ENCODE results near the gene CAV3.

CAV3 gene

DNA sequence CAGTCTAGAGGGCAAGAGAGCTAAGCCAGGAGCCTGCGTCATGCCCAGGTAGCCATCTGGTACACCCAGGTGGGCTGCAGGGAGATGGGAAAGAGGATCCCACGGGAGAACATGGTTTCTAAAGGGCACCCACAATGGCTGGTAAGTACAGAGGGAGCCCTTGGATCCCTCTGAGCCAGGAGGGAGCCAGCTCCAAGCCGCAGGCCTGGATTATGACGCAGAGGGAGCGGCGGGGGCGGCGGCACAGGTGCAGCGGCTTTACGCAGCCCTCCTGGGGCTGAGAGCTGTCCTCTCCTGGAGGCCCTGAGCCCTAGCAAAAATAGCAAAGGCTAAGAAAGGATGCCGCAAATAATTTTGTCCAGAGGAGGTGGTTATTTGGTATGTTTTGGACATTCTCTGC, 2.8 kb downstream of the CAV3 start:
- no peak for DNase-seq

DNA sequence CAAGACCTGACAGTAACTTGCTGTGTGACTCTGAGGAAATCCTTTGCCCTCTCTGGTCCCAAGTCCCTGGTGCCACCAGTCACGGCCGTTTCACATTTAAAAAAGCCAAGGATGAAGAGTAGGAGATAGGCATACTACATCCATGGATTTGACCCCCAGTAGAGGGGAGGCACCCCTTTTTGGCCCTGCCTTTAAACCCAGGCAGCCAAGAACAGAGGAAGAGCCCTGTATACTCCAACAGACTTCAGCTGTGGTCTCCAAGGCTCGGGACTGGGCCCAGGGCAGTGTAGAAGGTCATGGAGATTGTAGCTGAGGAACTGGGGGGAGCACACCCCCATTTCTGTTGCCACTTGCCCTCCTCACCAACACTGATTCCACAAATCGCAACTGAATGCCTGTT, 3.7 kb downstream of the CAV3 start:
- DNase-seq, result no peak

GRCh38 chr3:8737823-8738222, 4.2 kb downstream of the CAV3 start:
- no peak for DNase-seq

DNA sequence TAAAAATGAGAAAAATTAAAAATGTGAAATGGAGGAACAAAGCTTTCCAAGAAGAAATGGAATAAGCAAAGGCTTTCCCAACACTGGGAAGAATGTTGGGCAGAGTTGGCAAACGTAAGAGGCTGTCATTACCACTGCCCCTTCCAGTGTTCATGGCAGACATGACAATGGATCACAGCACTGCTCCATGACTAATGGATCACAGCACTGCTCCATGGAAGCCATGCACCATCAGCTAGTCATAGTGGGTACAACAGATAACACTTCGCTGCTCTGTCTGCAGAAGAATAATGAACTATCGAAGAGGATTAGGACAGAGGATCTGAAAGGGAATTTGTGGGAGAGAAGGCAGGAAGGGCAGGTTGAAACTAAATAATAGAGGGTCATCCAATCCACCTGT, 5.0 kb downstream of the CAV3 start:
- DNase-seq, result no peak

DNA sequence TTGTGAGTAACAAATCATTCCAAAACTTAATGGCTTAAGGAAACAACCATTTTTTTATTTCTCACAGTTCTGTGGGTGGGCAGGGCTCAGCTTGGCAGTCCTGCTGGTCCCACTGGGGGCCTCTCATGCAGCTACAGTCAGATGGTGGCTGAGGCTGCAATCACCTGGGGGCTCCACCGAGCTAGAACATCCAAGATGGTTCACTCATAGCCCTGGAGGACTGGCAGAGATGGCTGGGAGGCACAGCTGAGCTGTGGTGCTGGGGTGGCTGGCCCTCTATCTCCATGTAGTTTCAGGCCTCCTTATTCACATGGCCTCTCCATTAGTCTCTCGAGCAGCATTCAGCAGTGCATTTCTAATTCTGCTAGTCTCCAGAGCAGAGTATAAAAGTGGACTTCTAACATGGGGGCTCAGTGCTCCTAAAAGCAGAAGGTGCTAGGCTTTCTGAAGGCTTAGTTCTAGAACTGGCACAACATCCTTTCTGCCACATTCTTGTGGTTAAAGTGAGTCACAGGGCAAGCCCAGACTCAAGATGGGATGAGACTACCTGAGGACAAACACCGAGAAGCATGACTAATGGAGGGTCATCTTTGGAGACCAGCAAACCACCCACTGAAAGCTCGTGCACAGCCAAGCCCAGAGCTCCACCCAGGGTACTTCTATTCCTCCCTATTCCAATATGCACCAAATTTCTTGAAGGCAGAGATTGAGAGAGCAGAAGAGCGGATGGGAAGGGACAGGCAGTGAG, 6.3 kb downstream of the CAV3 start:
- DNase-seq, result peak; percentile 69

DNA sequence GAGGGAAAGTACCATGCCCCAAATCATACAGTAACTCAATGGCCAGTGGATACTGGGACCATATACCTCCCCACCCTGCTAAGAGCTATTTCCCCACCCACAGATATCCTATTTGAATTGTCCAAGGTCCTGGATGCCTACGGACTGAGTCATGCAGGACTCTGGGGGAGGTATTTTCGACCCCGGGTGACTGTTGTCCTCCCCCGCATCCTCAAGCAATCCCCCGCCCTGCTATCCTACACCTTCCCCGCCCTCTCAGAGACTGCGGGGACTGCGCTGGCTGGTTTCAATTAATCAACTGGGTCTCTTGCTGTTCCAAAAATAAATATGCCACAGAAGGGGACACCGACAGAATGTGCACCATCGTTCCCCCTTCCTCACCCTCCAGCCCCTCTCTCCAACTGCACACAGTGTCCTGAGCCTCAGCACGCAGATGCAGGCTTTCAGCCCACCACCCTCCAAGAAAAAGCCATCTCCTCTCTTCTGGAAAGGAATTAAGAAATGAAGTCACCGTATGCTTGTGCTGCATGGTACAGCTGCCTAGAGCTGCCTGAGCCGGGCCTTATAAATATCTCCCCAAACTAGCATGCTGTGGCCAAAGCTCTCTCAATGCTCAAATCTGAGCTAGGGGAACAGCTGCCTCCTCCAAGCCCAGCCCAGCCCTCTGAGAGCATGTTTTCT, 8.1 kb downstream of the CAV3 start:
- DNase-seq, result peak; percentile 90

DNA sequence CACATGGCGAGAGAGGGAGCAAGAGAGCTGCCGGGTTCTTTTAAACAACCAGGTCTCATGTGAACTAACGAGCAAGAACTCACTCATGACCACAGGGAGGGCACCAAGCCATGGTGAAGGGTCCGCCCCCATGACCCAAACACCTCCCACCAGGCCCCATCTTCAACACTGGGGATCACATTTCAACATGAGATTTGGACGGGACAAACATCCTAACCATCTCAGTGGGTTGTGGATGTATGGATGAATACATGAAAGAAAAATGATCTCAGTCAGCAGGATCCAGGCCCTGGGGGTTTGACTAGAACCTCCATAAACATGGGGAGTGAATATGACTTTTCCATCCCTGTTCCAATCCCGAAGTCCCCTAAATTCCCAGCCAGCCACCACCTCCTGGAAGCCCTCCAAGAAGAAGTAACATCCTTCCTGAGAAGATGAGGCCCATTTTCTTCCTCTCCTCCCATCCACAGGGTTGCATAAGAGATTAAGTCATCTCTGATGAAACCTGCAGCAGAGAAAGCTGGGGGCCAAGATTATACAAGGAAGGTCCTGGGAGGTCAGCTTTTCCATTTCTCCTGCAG, 9.5 kb downstream of the CAV3 start:
- peak; percentile 85 for DNase-seq

DNA sequence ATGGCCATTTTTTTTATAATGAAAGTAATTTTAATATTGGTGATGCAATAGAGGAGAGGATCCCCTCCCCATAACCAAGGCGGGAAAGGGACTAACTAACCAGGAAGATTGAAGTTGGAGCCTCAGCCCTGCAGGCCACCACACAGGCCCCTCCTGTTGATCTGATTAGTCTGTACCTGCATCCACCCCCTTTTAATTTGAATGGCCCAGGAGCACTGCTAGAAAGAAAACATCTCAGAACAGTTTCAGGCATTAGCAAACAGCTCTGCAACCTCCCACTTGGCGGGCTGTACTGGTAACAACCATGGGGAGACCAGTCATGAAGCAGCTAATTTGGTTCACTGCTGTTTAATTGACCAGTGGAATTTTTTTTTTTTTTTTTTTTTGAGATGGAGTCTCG, 10.3 kb downstream of the CAV3 start:
- DNase-seq, result no peak

DNA sequence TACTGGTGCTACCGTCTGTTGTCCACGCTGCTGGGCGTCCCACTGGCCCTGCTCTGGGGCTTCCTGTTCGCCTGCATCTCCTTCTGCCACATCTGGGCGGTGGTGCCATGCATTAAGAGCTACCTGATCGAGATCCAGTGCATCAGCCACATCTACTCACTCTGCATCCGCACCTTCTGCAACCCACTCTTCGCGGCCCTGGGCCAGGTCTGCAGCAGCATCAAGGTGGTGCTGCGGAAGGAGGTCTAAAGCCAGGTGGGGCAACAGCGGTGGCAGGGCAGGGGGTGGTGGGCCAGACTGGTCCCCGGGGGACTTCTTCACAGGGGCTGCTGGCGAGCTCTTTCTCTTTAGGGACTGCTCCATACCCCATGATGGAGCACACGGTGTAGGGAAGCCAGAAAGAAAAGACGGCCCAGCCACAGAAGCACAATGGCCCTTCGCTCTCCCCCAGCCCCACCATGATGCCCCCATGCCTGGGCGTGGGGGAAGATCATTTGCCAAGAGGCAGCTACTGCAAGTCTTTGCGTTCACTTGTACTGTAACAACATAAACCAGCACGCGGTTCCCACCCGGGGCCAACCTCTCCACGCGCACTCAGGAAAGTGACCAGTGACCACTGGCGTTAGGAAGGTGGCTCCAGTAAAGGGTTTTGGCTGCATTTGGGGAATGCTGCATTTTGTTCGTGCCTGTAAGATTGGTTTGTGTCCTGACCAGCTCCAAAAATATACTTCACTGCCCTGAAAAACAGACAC, 12.2 kb downstream of the CAV3 start:
- no peak for DNase-seq

DNA sequence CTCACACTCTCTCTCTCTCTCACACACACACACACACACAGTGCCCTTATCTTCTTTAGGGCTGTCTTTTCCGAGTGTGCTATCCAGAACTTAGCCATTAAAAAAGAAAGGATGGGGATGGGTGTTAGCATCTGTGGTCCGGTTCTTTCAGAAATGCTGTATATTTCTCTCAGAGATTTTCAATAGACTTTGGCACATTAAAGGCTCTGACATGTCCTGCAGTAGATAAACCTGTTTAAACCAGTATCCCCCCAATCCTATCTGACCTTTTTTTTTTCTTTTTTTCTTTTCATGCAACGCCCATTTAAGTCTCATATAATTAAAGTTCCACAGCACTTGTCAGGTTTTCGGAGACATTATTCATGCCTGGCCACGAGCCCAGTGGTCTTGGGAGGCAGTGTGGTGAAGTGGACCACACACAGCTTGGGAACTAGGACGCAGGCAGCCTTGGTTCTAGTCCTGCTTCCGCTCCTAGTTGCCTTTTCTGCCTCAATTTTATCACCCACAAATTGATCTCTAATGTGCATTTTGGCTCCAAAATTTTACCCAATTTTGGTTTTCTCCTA, 13.3 kb downstream of the CAV3 start:
- DNase-seq, result no peak

- DNase-seq, result no peak
Observed at GRCh38 chr3:8749316-8749715, 15.7 kb downstream of the CAV3 start.

DNA sequence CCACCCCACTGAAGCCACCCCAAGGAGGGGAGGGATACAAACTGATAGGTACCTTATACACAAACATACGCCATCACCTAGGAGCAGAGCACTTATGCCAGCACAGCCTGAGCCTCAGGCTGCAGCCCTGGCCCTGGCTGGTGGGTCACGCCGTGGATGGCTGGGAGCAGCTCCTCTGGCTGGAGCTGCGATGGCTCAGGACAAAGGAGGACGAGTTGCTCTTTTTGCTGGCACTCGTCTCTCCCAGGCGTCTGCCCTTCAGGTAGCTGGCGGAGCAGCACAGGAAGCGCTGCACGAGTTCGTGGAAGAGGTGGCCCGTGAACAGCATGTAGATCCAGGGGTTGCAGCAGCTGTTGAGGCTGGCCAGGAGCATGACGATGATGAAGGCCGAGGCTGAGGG, 19.2 kb downstream of the CAV3 start:
- no peak for DNase-seq

DNA sequence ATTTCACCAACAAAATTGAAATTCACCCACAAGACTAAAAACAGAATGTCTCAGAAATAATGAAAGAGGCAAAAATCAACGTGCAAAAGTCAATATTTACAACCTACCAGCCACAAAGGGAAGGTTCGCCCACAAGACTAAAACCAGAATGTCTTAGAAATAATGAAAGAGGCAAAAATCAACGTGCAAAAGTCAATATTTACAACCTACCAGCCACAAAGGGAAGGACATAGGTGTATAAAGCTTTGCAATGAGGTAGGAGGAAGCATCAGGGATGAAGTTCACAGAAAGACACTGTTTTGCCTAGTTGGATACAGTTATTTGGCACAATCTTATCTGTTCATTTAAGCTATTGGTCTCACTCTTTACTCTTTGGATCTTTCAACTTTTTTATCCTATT, 21.5 kb downstream of the CAV3 start:
- no peak for DNase-seq

GRCh38 chr3:8755564-8756237, 22.1 kb downstream of the CAV3 start:
- no peak for DNase-seq

DNA sequence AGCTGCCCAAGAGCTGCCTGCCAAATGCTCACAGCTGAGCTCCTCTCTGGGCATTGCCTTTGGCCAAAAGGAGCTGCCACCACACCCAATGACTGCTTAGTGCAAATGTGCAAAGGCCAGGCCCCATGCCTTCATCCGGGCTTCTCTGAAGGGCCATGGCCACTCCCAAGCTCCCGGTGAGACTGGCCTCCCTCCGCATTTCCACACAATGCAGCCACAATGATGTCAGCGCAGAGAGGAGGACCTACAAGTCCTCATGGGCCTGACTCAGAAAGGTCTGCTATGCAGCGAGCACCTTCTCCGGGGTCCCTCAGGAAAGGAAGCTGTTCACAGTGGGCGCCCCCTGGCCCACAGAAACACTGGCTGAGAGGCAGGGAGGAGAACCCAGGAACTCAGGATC, 23.1 kb downstream of the CAV3 start:
- no peak for DNase-seq

DNA sequence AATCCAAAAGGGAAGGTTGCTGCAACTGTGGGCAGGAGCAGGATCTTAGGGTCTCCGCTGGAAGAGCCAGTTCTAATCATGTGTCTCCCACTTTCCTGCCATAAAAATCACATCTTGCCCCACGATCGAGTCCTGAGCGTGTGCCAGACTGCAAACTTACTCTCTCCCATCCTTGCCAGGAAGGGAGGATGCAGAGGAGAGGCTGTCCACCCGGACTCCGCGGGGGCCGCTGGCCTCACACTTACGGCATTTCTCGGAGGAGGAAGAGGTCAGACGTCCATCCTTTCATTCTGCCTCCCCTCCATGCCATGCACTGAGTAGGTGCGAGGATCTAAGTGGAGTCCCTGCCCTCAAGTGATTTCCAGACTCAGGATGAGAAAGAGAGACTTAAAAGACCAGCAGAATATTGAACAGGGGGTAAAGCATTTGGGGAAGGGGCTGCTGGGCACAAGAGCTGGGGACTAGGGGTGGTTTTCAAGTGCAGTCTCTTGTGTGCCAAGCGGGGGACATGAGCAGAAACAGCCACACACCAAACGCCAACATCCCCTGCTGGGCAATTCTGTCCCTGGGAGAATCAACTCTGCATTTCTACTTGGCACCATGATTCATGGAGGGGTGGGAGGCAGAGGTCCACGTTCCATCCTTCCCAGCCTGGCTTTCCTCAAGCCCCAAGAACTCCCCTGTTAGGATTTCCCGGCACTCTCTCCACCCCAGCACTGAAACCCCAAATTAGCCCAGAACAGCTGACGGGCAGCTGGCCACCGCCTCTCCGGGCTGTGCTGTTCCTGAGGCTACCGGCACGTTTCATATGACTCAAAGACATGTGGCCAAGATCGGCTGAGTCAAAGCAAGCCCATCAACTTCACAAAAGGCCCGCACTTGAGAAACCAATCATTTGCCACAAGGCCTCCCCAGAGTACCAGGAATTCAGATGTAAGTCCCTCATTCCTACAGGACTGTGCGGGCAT, 24.2 kb downstream of the CAV3 start:
- DNase-seq, result peak; percentile 92

DNA sequence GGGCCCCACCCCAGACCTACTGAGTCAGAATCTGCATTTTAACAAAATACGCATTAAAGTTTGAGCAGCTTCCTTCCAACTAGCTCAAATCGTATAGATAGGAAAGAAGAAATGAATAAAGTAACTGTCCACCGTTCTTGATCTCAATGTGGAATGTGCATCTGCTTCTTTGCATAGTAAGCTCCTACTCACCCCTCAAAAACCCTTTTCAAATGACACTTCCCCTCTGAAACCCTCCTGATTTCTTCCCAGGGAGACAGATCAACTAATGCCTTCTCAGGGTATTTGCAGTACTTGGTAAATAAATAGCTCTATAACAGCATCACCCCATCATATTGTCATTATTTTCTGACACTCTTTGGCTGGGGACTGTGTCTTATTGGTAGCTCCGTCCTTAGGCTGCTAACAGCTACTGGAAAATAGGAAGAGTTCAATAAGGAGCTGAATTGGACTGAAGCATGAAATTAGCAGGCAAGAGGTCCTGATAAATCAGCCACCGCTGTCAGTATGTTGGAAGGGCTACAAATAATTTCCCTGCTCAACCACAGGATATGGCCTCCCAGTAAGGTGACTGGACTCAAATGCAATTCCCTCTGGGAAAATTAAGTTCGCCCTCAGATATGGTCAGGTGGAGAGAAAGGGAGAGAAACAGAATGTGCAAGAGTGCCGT, 25.6 kb downstream of the CAV3 start:
- peak; percentile 77 for DNase-seq

- DNase-seq, result no peak
Observed at GRCh38 chr3:8760091-8760490, 26.5 kb downstream of the CAV3 start.

DNA sequence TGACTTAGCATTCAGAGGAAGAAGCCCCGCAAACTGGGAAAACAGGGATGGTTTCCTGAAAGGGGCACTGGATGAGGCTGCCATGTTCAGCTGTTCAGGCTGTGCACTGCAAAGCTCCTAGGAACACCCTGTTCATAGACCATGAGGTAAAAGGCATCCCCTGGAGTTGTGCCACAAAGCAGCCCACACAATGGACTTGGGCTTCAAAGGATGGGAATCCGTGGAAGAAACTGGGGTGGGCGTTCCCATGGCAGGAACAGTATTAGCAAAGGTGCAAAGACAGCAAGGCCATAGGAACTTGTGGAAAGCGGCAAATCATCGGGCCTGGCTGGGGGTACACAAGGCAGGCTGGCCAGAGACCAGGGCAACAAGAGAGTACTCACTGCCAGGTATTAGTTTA, 26.9 kb downstream of the CAV3 start:
- DNase-seq, result no peak

GRCh38 chr3:8761866-8762265, 28.3 kb downstream of the CAV3 start:
- DNase-seq, result no peak

Measured in fibroblast of skin of abdomen (primary cell).